ENCODE results near the gene INTS14.

DNA sequence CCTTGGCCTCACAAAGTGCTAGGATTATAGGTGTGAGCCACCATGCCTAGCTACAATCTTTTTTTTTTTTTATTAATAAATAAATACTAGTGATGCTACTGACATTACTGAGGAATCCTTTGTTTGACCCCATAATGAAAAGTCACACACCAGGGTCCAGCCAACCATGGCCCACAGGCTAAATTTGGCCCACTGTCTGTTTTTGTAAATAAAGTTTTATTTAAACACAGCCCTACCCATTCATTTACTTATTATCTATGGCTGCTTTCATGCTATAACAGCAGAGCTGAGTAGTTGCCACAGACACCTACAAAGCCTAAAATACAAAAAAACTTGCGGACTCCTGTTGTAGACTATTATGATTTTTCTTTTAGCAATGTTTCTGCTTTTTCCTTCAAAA, 7.4 kb downstream of the INTS14 start:
- TF ChIP-seq CTCF (IDR thresholded peaks at IDR 0.05 in 4 of 5, conservative IDR thresholded peaks at IDR 0.05 in 1 of 5), result no peak
- TF ChIP-seq POLR2A (IDR thresholded peaks at IDR 0.05), result no peak

Measured in gastrocnemius medialis (tissue), 4 donors.